Activated T-cell treated with anti-CD3 and anti-CD28 coated beads for 24 hours (primary cell): ENCODE measurements around the gene GTPBP10.

Source experiments
- DNase-seq: peaks from one replicate; pipeline ENCODE4 v3.0.0-alpha.2; 2020; ENCODE audit warnings: low read depth

Gene GTPBP10

DNA sequence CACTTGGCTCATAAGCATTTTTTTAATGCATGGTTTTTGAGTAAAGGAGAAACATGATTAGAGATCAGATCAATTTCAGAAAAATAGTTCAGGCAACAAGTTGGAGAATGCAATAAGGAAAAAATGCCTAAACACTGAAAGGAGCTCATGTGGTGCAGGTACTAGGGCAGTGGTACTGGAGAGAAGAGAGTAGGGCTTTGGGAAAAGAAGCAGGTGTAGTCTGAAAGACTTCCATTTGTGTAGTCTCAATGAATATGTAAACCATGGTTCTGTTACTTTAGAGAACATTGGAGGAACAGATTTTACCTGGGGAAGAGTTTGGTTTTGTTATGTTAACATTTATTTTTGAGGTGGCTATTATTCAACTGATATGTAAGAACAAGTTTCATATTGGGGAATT, 5.5 kb downstream of the GTPBP10 start:
- no peak for DNase-seq

DNA sequence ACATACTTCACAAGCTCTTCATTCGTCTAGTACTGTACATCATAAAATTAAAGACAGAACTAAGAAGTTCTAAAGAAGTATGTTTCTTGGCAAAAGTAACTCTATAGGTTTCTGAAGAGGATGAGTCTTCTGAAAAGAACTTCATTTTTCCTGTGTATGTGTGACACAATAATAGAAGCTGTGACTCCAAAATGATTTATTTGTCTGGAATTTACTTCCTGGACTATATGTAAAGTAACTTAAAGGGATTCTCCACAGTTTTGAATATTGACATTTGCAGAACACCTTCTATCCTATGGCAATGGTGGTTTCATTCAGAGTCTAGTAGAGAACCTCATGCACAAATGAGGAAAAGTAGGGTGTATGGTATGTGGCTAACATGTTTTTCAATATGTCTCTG, 36.9 kb downstream of the GTPBP10 start:
- DNase-seq = no peak

DNA sequence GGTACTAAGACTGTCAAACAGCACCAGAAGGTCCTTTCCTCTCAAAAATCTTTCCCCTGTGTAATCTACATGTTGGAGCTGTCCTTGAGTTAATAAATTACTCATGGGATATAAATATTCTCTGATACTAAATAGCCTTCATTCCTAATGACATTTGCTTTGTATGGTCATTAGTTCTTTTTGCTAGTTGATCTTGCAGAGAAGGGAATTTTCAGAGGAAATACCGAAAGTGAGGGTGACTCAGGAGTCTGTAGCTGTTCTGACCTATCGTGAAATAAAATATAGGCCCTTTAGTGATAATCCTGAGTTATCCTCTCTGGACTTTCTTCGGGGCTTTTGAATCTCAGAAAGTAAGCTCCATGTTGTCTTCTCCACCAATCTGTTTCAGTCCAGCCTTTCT, 37.3 kb downstream of the GTPBP10 start:
- DNase-seq = no peak

DNA sequence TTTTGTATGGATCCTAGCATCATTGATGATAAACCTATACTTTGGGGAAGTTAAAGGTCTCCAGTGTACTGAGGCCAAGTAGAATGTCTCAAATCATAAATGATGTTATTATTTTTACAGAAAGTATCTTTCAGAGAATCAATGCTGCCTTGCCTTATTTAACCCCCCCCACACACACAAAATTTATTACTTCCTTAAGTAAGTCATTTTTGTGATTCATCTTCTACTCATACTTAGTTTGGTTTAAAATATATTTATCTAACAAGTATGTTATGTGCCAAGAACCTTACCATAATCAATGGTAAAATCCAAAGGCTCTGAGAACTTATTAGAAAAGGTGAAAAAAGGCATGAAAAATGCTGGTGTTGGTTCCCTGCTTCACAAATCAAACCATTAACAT, 37.9 kb downstream of the GTPBP10 start:
- DNase-seq = no peak

DNA sequence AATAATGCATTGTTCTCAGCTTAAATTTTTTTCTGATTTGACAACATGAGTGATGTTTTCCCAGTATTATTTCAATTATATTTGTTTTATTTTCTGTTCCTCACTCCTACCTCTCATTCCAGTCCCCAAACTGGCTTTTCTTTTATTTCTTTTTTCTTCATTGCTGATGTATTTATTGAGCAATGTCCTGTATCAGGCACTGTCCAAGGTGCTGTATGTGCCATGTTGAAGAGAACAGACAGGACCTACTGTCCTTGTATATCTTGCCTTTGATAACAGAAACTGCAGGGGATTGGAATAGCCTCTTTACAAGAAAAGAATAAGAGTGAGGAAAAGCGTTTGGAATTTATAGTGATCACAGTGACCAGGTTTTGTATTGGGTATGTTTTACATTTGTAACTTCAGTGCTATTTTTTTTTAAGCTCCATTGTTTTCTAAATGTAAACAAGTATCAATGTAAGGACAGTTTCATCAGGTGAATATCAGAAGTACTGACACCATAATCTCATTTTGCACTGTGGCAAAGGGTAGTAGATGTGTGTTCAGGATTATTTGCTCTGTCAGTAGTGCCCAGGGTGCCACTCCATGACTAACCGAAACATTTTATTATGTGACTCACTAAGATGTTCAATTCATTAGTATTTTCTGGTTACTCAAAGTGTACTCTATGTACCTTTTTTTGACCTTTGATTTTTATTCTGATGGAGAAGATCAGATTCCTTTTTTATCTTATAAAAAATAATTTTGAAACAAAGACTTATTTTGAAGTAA, 41.1 kb downstream of the GTPBP10 start:
- DNase-seq = no peak

DNA sequence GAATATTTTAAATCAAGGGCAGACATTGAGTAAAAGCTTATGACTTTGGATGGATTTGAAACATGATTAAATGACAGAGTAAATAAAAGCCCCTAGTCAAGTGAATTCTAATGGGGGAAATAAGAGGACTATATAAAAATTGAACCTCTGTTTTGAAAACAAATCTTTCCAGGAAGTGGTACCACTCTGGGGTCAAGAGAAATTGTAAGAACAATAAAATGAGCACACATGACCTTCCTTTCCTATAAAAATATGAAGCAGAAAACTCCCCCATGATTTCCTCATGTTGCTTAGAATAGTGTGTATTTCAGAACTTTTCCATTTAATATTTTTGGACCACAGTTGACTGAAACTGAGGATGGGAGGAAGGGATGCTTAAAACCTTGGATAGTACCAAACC, 44.4 kb downstream of the GTPBP10 start:
- no peak for DNase-seq

DNA sequence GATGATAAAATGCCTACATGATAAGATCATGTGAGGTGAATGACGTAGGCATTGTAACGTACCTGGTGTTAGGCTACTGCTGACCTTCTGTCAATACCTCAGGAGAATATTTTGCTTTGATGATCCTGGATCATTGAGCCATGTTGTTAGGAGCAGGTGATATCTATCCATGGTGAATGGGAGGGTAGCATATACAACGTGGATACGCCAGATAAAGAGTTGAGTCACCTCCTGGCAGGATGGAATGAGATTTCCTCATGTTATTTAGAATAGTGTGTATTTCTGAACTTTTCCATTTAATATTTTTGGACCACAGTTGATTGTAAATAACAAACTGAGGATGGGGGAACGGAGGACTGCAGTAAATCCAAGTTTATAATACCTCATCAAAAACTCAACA, 45.0 kb downstream of the GTPBP10 start:
- no peak for DNase-seq

DNA sequence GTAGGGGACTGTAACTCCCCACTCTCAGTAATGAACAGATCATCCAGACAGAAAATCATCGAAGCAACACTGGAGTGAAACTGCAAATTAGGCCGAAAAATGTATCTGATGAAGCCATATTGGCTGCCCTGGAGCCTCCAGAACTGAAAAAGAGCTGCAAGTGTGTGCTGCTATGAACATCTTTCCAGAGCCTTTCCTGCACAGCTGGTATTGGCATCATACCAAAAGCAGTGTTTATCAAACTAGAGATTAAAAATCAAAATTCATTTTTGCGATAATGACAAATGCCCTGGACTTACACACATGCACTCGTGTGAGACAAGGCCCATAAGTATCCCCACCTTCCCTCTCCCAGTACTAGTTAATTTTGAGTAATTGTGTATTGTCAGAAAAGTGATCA, 49.9 kb downstream of the GTPBP10 start:
- DNase-seq = no peak

DNA sequence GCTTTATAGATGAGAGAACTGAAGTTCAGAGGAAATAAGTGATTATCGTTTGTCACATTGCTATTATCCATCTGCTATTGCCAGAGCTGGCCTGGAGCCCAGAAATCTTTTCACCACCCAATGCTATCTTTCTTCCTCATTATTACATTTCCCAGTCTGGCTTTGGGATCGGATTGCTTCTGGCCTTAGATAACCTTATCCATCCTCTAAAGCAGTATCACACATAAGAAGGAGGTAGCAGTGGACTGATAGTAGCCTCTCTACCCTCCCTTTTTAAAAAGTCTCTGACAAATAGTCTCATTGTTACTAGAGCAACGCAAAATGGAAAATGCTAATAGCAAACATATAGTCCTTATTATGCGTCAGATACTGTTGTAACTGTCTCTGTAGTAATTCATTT, 55.5 kb downstream of the GTPBP10 start:
- no peak for DNase-seq

DNA sequence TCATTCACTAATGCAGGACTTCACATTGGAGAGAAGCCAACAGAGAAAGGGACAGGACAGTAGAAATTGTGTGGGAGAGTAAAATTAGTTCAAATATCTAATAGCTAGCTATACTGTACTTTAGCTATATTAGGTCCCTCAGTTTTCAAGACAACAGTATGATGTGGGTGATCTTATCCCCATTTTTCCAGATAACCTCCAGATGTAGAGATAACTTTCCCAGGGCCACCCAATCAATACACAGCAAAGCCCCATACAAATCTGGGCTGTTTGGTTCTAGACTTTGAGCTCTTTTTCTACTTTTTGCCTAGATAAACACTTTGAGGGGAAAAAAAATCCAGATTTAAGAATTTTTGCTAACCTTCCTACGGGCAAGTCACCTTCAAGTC, 56.3 kb downstream of the GTPBP10 start:
- no peak for DNase-seq

DNA sequence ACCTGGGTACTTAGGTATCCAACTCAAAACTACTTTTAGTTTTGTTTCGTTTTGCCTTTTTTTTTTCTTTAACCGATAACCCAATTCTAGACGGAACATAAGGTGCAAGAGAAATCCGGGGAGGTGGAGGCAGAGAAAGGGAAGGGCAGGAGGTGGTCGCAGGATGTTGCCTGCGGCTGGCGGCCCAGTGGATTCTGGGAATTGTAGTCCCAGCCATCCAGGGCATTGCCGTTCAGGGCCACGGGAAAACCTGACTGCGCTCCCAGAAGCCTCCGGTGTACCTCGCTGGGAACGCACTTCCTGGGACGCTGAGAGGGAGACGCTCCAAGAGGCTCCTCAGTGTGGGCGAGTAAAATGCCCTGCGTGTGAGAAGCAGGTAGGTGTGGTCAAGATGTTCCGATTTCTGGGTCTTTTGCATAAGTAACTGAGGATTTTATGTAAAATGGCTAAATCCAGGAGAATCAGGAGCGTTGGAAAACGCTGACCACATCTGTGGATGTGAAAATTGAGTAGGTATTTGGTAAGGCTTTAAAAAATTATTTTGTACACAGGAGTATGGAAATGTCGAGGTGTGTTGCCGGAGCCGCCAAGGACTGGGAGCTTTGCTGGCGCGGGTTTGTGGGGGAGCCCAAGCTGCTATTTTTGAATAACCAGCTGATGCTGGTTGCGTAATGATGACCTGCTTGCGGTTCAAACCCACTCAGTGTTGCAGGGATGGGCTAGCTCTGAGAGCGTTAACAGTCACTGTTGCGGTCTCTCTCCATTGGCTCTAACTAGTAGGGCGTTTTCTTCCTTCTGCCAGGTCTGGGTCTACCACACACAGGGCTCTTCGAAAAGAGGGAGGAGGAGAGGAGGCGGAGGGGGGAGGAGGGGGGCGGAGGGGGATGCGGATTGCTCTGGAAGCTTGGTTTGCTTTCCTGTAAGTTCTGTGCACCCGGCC, 56.9 kb downstream of the GTPBP10 start, which contains the start of gene CLDN12:
Gene CLDN12, plus strand, starts transcription at position 288 of the 940 bp plus-strand sequence. CDS start 9,216 bp downstream, outside the sequence.
- DNase-seq = peak; percentile 63

DNA sequence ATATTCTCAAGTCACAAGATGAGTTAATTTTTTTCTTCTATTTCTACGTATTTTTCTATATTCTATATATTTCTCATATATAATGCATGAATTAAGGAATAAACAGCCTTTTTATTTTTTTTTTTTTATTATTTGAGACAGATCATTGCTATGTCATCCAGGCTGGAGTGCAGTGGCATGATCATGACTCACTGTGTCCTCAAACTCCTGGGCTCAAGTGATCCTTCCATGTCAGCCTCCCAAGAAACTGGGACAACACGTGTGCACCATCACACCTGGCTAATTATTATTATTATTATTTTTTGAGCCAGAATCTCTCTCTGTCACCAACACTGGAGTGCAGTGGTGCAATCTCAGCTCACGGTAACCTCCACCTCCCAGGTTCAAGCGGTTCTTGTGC, 58.3 kb downstream of the GTPBP10 start:
- no peak for DNase-seq

DNA sequence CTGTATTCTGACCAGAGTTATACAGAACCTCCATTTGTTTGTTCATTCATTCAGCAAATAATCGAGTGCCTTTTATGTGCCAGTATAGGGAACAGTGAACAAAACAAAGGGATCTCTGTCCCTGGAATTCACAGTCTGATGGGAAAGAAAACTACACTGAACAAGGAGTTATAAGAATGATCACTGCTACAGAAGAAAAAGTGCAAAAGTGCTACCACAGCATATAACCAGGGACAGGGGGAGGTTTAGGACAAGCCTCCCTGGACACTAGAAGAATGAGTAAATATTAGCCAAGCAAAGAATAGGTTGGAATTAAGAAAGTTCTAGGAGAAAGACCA, 60.9 kb downstream of the GTPBP10 start:
- no peak for DNase-seq

DNA sequence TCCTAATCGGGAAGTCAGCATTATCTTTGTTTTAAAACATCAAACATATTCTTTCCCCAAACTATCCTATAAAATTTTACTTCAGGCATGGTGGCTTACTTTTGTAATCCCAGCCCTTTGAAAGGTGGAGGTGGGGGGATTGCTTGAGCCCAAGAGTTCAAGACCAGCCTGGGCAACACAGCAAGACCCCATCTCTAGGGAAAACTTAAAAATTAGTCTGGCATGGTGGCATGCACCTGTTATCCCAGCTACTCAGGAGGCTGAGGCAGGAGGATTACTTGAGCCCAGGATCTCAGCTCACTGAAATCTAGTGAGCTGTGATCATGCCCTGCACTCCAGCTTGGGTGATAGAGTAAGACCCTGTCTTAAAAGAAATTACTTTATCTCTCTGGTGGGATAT, 61.6 kb downstream of the GTPBP10 start:
- DNase-seq = no peak

DNA sequence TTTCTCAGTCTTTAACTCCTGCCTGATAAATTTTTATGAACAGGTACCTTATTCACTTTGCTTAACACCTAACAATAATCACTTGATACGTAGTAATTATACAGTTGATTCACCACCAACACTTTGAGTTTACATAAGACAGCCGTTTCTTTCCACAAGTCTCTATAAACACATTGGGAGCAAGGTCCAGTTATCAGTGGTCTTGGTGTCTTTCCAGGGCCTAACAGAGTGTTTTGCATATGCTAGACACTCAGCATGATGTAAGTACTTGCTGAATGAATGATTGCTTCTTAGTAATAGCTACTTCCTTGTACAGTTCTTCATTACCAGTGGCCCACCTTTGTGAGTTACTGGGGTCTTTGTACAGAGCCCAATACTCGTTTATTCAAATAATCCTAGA, 63.2 kb downstream of the GTPBP10 start:
- no peak for DNase-seq

DNA sequence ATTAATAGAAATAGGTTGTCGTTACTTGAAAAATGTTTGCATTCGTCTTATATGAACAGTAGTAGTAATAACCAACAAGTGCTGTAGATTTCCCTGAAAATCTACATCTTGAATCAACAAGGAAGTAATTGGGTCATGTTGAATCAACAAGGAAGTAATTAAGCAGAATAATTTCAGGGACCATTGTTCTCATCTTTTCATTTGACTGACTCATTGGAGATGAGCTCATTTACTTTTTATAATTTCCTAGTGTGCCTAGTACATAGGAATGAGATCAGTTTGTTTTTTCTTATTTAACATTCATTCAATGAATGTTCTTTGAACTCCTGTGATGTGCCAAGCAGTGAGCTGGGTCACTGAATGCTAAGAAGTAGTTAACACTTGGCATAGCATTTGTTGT, 65.0 kb downstream of the GTPBP10 start:
- no peak for DNase-seq

DNA sequence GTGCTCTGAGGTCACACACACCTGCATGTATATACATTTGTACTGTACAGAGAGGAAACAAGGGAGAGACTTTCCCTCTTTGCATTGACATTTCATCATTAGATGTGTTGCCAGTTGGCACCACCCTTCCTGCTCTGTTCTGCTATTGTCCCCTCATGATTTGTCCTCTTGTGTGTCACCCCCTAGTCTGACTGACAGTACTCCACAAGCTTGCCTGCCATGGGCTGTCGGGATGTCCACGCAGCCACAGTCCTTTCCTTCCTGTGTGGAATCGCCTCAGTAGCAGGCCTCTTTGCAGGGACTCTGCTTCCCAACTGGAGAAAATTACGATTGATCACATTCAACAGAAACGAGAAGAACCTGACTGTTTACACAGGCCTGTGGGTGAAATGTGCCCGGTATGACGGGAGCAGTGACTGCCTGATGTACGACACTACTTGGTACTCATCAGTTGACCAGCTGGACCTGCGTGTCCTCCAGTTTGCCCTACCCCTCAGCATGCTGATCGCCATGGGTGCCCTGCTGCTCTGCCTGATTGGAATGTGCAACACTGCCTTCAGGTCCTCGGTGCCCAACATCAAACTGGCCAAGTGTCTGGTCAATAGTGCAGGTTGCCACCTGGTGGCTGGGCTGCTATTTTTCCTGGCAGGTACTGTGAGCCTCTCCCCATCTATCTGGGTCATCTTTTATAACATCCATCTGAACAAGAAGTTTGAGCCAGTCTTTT, 66.1 kb downstream of the GTPBP10 start:
- DNase-seq = no peak

DNA sequence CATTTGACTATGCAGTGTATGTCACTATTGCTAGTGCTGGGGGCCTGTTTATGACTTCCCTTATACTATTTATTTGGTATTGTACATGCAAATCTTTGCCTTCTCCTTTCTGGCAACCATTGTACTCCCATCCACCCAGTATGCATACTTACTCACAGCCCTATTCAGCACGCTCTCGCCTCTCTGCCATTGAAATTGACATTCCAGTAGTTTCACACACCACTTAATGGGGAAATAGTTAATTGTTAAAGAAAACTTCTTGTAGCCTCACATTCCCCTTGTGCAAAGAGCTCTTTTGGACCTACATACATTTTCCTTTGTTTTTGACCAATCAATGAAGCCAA, 66.6 kb downstream of the GTPBP10 start:
- DNase-seq = no peak

DNA sequence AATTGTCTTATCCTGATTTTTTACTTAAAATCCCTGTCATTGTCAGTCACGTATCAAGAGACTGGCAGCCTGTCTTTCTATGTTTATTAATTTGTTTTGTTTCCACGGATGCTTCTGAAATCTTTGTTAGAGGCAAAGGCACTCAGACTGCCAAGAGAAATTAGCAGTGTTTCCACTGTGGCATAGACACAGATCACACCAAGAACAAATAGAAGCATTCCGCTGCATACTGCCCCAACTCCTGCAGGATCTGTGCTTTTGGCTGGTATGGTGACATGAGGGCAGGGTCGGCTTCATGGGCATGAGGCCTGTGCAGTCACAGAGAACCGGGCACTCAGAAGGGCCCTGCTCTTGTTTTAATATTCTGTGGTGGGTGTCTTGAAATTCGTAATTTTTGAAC, 75.1 kb downstream of the GTPBP10 start:
- DNase-seq = no peak

DNA sequence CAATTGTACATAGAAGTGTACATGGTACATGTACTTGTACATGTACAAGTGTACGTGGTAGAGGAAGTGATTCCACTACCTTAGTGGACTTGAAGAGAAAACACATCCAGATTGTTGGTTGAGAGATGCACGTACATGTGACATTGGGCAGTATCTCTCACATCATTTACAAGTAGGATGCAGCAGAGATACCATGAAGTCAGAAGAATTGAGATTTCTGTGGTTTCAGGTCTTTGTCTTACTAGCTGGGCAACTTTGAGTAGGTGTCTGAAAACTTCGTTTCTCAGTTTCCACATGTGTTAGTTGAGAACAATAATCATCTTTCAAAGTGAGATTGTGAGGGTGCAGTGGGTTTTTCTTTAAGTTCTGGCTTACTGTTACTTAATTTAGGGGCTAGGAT, 78.2 kb downstream of the GTPBP10 start:
- no peak for DNase-seq

DNA sequence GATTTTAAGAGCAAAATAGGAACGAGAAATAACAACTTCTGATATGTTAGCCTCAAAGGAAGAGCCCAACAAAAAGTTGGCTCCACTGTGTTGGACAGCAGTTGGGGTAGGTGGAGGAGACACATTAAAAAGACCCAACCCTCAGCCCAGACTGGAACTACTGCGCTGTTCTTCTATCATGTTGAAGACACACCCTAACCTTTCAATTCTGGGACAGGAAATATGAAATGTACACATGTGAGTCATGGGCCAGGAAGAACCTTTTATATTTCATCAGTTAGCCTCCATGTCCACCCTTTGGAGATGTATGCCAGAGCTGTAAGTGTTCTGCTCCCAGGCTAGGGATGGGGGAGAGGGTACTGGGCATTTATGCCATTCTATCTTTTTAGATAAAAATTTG, 78.9 kb downstream of the GTPBP10 start:
- DNase-seq = no peak

DNA sequence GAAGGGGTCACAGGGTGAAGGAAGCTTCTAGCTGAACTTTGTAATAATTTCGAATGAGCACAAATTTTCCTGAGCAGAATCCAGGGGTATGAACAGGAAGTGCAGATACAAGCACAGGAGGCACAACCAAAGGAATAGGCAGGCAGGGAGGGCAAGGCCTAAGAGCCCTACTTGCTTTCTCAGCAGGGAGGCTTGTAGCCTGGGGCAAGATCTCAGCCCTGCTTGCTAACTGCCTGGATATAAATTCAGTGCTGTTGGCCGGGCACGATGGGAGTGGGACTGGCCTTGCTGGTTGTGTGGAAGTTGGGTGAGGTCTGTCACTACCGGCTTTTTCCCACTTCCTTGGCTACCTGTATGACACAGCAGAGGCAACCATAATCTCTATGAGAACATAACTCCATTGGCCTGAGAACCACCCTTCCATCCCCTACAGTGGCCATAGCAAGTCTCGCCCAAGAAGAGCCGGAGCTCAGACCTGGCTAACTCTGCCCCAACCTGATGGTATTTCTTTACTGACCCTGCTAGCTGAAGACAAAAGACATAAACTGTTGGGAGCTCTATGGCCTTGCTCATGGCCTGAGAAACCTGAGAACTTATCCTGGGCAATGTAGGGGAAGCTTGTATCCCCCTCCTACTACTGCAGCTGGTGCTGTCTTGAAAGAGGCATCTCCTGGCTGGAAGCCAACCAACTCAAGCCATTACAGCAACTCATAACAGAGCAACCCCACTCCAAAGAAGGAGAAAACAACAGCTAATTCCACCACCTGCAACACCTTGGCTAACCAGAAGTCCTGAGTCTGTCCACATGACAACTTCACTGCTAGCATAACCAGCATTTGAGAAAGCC, 84.3 kb downstream of the GTPBP10 start:
- no peak for DNase-seq
